H9 (cell line): ENCODE results near the gene OPA3. TPM values are rescaled to one million over a fixed set of nuclear protein-coding genes. Genes with fewer than 3 reads are reported as not detected.

Experiments
- DNase-seq: peaks from one replicate; pipeline ENCODE4 v3.0.0-alpha.2; 2017
- H2AFZ ChIP-seq: one replicate; pipeline ENCODE4 v1.6.1; 2013; ENCODE audit warnings: mild to moderate bottlenecking, low read length, control low read depth, moderate library complexity
- H2AK5ac ChIP-seq: 2 replicates; pipeline ENCODE4 v1.6.1; 2013; ENCODE audit warnings: low read length, control low read depth, mixed read lengths; ENCODE audit not compliant: insufficient read length
- H2BK120ac ChIP-seq: one replicate; pipeline ENCODE4 v1.6.1; 2013; ENCODE audit warnings: low read depth, mild to moderate bottlenecking, low read length, control low read depth, inconsistent platforms; ENCODE audit not compliant: poor library complexity, severe bottlenecking
- H2BK12ac ChIP-seq: 2 replicates; pipeline ENCODE4 v1.6.1; 2013; ENCODE audit warnings: low read length, control low read depth, mixed read lengths, low read depth; ENCODE audit not compliant: insufficient read length
- H2BK15ac ChIP-seq: 2 replicates; pipeline ENCODE4 v1.6.1; 2013; ENCODE audit warnings: low read depth, low read length, control low read depth
- H2BK20ac ChIP-seq: one replicate; pipeline ENCODE4 v1.6.1; 2013; ENCODE audit warnings: low read depth, mild to moderate bottlenecking, low read length, control low read depth, inconsistent platforms; ENCODE audit not compliant: poor library complexity, severe bottlenecking
- H2BK5ac ChIP-seq: 2 replicates; pipeline ENCODE4 v1.6.1; 2013; ENCODE audit warnings: low read length, control low read depth, mixed read lengths; ENCODE audit not compliant: insufficient read length
- H3K14ac ChIP-seq: 2 replicates; pipeline ENCODE4 v1.6.1; 2013; ENCODE audit warnings: low read length, control low read depth; ENCODE audit not compliant: insufficient read depth
- H3K18ac ChIP-seq: 2 replicates; pipeline ENCODE4 v1.6.1; 2013; ENCODE audit warnings: low read depth, mild to moderate bottlenecking, mixed read lengths, low read length, control low read depth; ENCODE audit not compliant: insufficient read length
- H3K23ac ChIP-seq: 2 replicates; pipeline ENCODE4 v1.6.1; 2013; ENCODE audit warnings: low read length, control low read depth, mixed read lengths, low read depth; ENCODE audit not compliant: insufficient read length
- H3K23me2 ChIP-seq: 2 replicates; pipeline ENCODE4 v1.6.1; 2013; ENCODE audit warnings: low read depth, mild to moderate bottlenecking, mixed read lengths, low read length, control low read depth; ENCODE audit not compliant: insufficient read length, poor library complexity, severe bottlenecking
- H3K27ac ChIP-seq: 2 replicates; pipeline ENCODE4 v1.5.1; 2013; ENCODE audit warnings: low read length, control low read depth, mixed read lengths, low read depth; ENCODE audit not compliant: insufficient read length
- H3K27me3 ChIP-seq: 2 replicates; pipeline ENCODE4 v1.6.1; 2013; ENCODE audit warnings: low read length, control low read depth, inconsistent platforms; ENCODE audit not compliant: insufficient read depth
- H3K4ac ChIP-seq: 2 replicates; pipeline ENCODE4 v1.6.1; 2013; ENCODE audit warnings: low read depth, mild to moderate bottlenecking, control low read depth, inconsistent platforms, low read length, moderate library complexity
- H3K4me1 ChIP-seq: 2 replicates; pipeline ENCODE4 v1.6.1; 2013; ENCODE audit warnings: low read length, control low read depth, inconsistent platforms; ENCODE audit not compliant: insufficient read depth
- H3K4me2 ChIP-seq: 2 replicates; pipeline ENCODE4 v1.6.1; 2013; ENCODE audit warnings: low read length, control low read depth, mixed read lengths; ENCODE audit not compliant: insufficient read length, insufficient read depth
- H3K56ac ChIP-seq: 2 replicates; pipeline ENCODE4 v1.6.1; 2013; ENCODE audit warnings: low read depth, mild to moderate bottlenecking, mixed read lengths, low read length, control low read depth; ENCODE audit not compliant: insufficient read length
- H3K79me1 ChIP-seq: 2 replicates; pipeline ENCODE4 v1.6.1; 2013; ENCODE audit warnings: low read depth, mild to moderate bottlenecking, moderate library complexity, low read length, control low read depth, inconsistent platforms; ENCODE audit not compliant: insufficient read depth, poor library complexity, severe bottlenecking
- H3K79me2 ChIP-seq: 2 replicates; pipeline ENCODE4 v1.6.1; 2013; ENCODE audit warnings: low read length, control low read depth, inconsistent platforms; ENCODE audit not compliant: insufficient read depth
- H3K9ac ChIP-seq: 2 replicates; pipeline ENCODE4 v1.6.1; 2013; ENCODE audit warnings: low read length, control low read depth, mixed read lengths; ENCODE audit not compliant: insufficient read length; ENCODE audit errors: extremely low read depth
- H3K9me3 ChIP-seq: one replicate; pipeline ENCODE4 v1.6.1; 2013; ENCODE audit warnings: low read depth, low read length, inconsistent platforms; ENCODE audit not compliant: control insufficient read depth
- H3T11ph ChIP-seq: one replicate; pipeline ENCODE4 v1.6.1; 2013; ENCODE audit warnings: mild to moderate bottlenecking, low read length, control low read depth, inconsistent platforms
- H4K20me1 ChIP-seq: one replicate; pipeline ENCODE4 v1.6.1; 2013; ENCODE audit not compliant: control insufficient read depth, insufficient read length, insufficient read depth
- H4K5ac ChIP-seq: 2 replicates; pipeline ENCODE4 v1.6.1; 2013; ENCODE audit warnings: low read depth, mild to moderate bottlenecking, mixed read lengths, low read length, control low read depth; ENCODE audit not compliant: insufficient read length
- H4K8ac ChIP-seq: replicated peaks from 2 replicates; pipeline ENCODE4 v1.6.1; 2013; ENCODE audit warnings: low read length, control low read depth, mixed read lengths, low read depth; ENCODE audit not compliant: insufficient read length
- H4K91ac ChIP-seq: 2 replicates; pipeline ENCODE4 v1.6.1; 2013; ENCODE audit warnings: low read depth, mild to moderate bottlenecking, moderate library complexity, mixed read lengths, low read length, control low read depth; ENCODE audit not compliant: insufficient read length
- H3K27ac Mint-ChIP-seq, 3 experiments: 2 replicates in 2 of 3; 3 replicates in 1 of 3; pipeline ENCODE4 v1.8.0; 2020 to 2021; ENCODE audit warnings: mixed read lengths in 3 of 3, mild to moderate bottlenecking in 1 of 3, moderate library complexity in 1 of 3
- H3K27me3 Mint-ChIP-seq: 2 replicates; pipeline ENCODE4 v1.8.0; 2021; ENCODE audit warnings: low read depth, mild to moderate bottlenecking, moderate library complexity, mixed read lengths
- H3K36me3 Mint-ChIP-seq, 3 experiments: 2 replicates in 2 of 3; 3 replicates in 1 of 3; pipeline ENCODE4 v1.8.0; 2020 to 2021; ENCODE audit warnings: low read depth in 3 of 3, mixed read lengths in 3 of 3; ENCODE audit not compliant: insufficient read depth in 1 of 3
- H3K4me1 Mint-ChIP-seq, 2 experiments: 2 replicates each; pipeline ENCODE4 v1.8.0; 2020; ENCODE audit warnings: mixed read lengths in 2 of 2
- H3K4me3 Mint-ChIP-seq, 2 experiments: 2 replicates in 1 of 2; 3 replicates in 1 of 2; pipeline ENCODE4 v1.8.0; 2020 to 2021; ENCODE audit warnings: mild to moderate bottlenecking in 2 of 2, mixed read lengths in 2 of 2, moderate library complexity in 1 of 2
- H3K9me3 Mint-ChIP-seq, 2 experiments: 2 replicates in 1 of 2; 3 replicates in 1 of 2; pipeline ENCODE4 v1.8.0; 2020; ENCODE audit warnings: mild to moderate bottlenecking in 2 of 2, mixed read lengths in 2 of 2, moderate library complexity in 1 of 2
- CTCF ChIP-seq: fragments of 200-600 bp; sonication (generic); conservative IDR thresholded peaks from 3 replicates; pipeline ENCODE4 v1.8.0; 2021; ENCODE audit warnings: antibody characterized with exemption, mild to moderate bottlenecking
- WGBS: extraction: QIAGEN DNeasy Blood & Tissue Kit; methylation state at CpG from one replicate; pipeline ENCODE4 v1.1.7; 2013; ENCODE audit warnings: missing lambda C conversion rate, low lambda C conversion rate, mixed read lengths; ENCODE audit not compliant: insufficient read length; ENCODE audit errors: extremely low coverage; 5-methylcytosine and 5-hydroxymethylcytosine counted together
- total RNA-seq: library from RNA; stranded (reverse); gene quantifications from 2 replicates; pipeline ENCODE4 v1.2.1, GENCODE V29; 2021

OPA3 gene
- total RNA-seq, 1 experiment from 2014 or later, result 13.0 TPM

GRCh38 chr19:45581576-45581975 lies 3.0 kb downstream of the OPA3 start:
- Mint-ChIP-seq H3K27me3 (peaks cover 4% of the 10 kb centered on the region), H3K36me3 (peaks cover 0 to 10% (median 4%) of the 10 kb centered on the region in 3 experiments; a peak in 5 of 7 replicates), H3K9me3 (no peaks in the 10 kb centered on the region), H3K4me1 (peaks cover 24 to 33% of the 10 kb centered on the region in 2 experiments), H3K4me3 (peak overlapping the region; percentile 25 to 45; a peak in 4 of 5 replicates), H3K27ac (no peak overlapping the region)
- no peak overlapping the region for H2BK15ac ChIP-seq
- no peak overlapping the region for H3K27ac ChIP-seq
- H3K56ac ChIP-seq, result no peak overlapping the region
- H3T11ph ChIP-seq, result no peak overlapping the region
- no peak overlapping the region for H2BK20ac ChIP-seq
- peaks cover 6% of the 10 kb centered on the region; the same call in 1 of the 2 replicates for H3K4me1 ChIP-seq
- H3K9me3 ChIP-seq, result no peaks in the 10 kb centered on the region
- no peak overlapping the region for H3K4me2 ChIP-seq
- no peak overlapping the region for H4K91ac ChIP-seq
- H2BK12ac ChIP-seq, result no peak overlapping the region
- no peaks in the 10 kb centered on the region for H3K79me1 ChIP-seq
- H4K5ac ChIP-seq, result no peak overlapping the region
- peaks cover 2% of the 10 kb centered on the region; the same call in 1 of the 2 replicates for H3K79me2 ChIP-seq
- H2AFZ ChIP-seq, result no peak overlapping the region
- no peaks in the 10 kb centered on the region for H4K20me1 ChIP-seq
- H2BK5ac ChIP-seq, result no peak overlapping the region
- no peak overlapping the region for H3K18ac ChIP-seq
- no peak for TF ChIP-seq CTCF
- H4K8ac ChIP-seq, result no peak overlapping the region
- no peaks in the 10 kb centered on the region for H3K27me3 ChIP-seq
- DNase-seq, result no peak
- H3K23ac ChIP-seq, result no peak overlapping the region
- no peak overlapping the region for H3K9ac ChIP-seq
- no peak overlapping the region for H3K4ac ChIP-seq
- H3K23me2 ChIP-seq, result peaks cover 5% of the 10 kb centered on the region
- H2AK5ac ChIP-seq, result no peak overlapping the region
- no CpG with 5 or more reads among the region's 7 CpGs for WGBS
- H2BK120ac ChIP-seq, result no peak overlapping the region
- no peak overlapping the region; the same call in 1 of the 2 replicates for H3K14ac ChIP-seq
